ENCODE data around the gene TM9SF4.

DNA sequence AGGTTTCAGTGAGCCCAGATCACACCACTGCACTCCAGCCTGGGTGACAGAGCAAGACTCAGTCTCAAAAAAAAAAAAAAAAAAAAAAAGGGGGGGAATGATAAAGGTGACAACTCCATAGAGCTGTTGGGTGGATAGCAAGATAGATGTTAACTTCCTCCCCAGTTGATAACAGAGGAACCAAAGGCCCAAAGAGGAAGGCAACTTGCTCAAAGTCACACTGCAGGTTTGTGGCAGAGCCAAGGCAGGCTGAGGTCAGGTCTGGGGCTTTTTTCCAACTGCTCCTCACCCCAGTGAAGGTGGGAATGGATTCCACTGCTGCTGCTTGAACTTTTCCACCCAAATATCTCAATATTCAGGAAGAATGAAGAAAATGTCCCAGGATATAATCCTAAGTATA, 30.7 kb upstream of the TM9SF4 start:
- TF ChIP-seq CTCF (IDR thresholded peaks at IDR 0.05; ENCODE audit: control extremely low read depth in 1 of 3, insufficient read depth in 1 of 3, low read depth in 1 of 3, low read length in 3 of 3): no peak
- no peak for TF ChIP-seq RXRA (IDR thresholded peaks at IDR 0.05; ENCODE audit: insufficient read depth, low read depth, low read length)
- no peak for TF ChIP-seq FOSL1 (IDR thresholded peaks at IDR 0.05; ENCODE audit: insufficient read depth, low read depth, low read length)
- no peak for TF ChIP-seq YY1 (IDR thresholded peaks at IDR 0.05; ENCODE audit: low read depth, low read length)
- no peak for TF ChIP-seq EZH2 (IDR thresholded peaks at IDR 0.05; ENCODE audit: low read depth, low read length, severe bottlenecking)

All from H1 (cell line).